AG09319 (cell line): Measurements from ENCODE around the gene PARD3.
"Not testable (repeated sequence)": the region's sequence is repeated elsewhere in the genome, so short reads cannot be mapped to it uniquely, and the experiment has no call there.

Experiments used
- DNase-seq: peaks from one replicate; pipeline ENCODE4 v3.0.0-alpha.2; 2010; ENCODE audit warnings: low read depth; ENCODE audit errors: extremely low read depth
- CTCF ChIP-seq: IDR thresholded peaks from 2 replicates; pipeline ENCODE4 v1.5.1; 2011; ENCODE audit warnings: low read depth, mild to moderate bottlenecking, inconsistent platforms, low read length, moderate library complexity

PARD3 gene

GRCh38 chr10:34356463-34356862, 458.6 kb downstream of the PARD3 start:
- no peak for TF ChIP-seq CTCF
- no peak for DNase-seq

DNA sequence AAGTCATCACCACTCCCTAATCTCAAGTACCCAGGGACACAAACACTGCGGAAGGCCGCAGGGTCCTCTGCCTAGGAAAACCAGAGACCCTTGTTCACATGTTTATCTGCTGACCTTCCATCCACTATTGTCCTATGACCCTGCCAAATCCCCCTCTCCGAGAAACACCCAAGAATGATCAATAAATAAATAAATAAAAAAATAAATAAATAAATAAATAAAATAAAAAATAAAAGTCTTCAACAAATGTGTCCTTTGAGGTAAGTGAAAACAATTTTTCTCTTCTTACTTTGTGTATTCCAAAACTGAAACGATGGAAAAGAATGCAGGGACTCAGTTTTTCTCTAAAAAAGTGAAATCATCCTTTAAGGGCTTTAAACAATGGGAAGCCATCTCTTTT, 461.6 kb downstream of the PARD3 start:
- not testable (repeated sequence) for DNase-seq

GRCh38 chr10:34352599-34353204, 462.4 kb downstream of the PARD3 start:
- not testable (repeated sequence) for DNase-seq

GRCh38 chr10:34351161-34351560, 463.9 kb downstream of the PARD3 start:
- DNase-seq: no peak
- no peak for TF ChIP-seq CTCF

- TF ChIP-seq CTCF: no peak
- no peak for DNase-seq
Observed at GRCh38 chr10:34348917-34349485, 466.1 kb downstream of the PARD3 start.

DNA sequence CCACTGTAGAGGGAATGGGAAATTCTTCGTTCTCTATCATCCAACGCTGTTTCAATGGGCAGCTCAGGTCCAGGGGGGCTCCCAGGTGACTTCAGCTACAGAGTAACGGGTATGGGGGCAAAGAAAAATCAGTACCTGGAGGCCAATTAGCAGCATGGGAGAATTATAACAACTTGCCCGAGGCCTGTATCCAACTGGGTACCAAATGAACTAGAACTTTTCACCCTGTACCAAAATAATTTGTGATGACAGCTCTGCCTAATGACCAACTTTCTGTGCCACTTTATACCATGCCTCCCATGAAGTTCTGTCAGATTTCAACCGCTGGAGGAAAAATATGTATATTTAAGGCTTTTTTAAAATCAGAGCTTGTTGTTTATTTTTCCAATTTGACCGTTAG, 467.1 kb downstream of the PARD3 start:
- no peak for TF ChIP-seq CTCF
- DNase-seq: no peak

- no peak for TF ChIP-seq CTCF
Observed at GRCh38 chr10:34347131-34347530, 468.0 kb downstream of the PARD3 start.

DNA sequence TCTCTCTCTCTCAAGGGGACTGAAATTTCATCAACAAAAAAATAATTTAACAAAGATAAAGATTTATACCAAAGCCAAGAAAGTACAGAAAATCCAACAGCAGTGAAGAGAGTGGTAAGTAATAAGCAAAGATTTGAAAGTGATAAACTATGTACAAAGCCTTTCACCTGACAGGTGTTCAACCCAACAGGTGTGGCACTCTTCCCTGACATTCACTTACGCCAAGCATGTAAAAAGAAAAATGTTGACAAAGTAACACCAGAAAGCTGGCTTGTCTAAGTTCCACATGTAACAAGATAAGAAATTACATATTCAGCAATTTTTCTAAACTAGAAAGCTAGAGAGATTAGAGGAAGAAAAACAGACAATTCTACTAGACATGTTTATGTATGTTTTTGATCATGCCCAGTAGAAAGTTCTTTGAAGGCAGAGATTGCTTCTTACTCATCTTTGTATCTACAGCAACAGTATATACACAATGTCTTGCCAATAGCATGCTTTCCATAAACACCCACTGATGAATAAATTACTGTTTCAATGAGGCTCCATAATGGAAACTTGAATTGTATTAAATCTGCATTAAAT, 468.5 kb downstream of the PARD3 start:
- no peak for DNase-seq
- no peak for TF ChIP-seq CTCF

More at GRCh38 chr10:34347131-34347530, 468.0 kb downstream of the PARD3 start:
- no peak for DNase-seq
